ENCODE measurements around the gene APEH.
"Not testable (repeated sequence)": the region's sequence is repeated elsewhere in the genome, so short reads cannot be mapped to it uniquely, and the experiment has no call there.

GRCh38 chr3:49689908-49690624 lies 15.9 kb downstream of the APEH start:
- TF ChIP-seq EZH2phosphoT487 (IDR thresholded peaks at IDR 0.05; ENCODE audit: borderline replicate concordance); CTCF (conservative IDR thresholded peaks at IDR 0.05; ENCODE audit: low read length): not testable (repeated sequence)
